Lower leg skin (tissue), 4 donors: ENCODE data around the gene MT2A. TPM values are rescaled to one million over a fixed set of nuclear protein-coding genes. Genes with fewer than 3 reads are reported as not detected.
"Not testable (repeated sequence)": the region's sequence is repeated elsewhere in the genome, so short reads cannot be mapped to it uniquely, and the experiment has no call there.

Experiments
- DNase-seq, 2 donors: peaks; one replicate each; pipeline ENCODE4 v3.0.0-alpha.2; 2019; ENCODE audit warnings: low spot score in 2 of 2
- H3K4me3 ChIP-seq: fragments of 200-600 bp; sonication (generic); 2 replicates; pipeline ENCODE4 v1.5.1; 2017; ENCODE audit warnings: mild to moderate bottlenecking, low read depth; ENCODE audit not compliant: poor library complexity, severe bottlenecking
- CTCF ChIP-seq, 3 donors: fragments of 450-650 bp; IDR thresholded peaks; one replicate each; pipeline ENCODE4 v1.5.1; 2016; ENCODE audit warnings: antibody characterized with exemption in 3 of 3, mild to moderate bottlenecking in 3 of 3, moderate library complexity in 2 of 3
- POLR2A ChIP-seq, 2 donors: fragments of 450-650 bp; IDR thresholded peaks; one replicate each; pipeline ENCODE4 v1.6.1; 2016 to 2017; ENCODE audit warnings: antibody characterized with exemption in 2 of 2, mild to moderate bottlenecking in 1 of 2, moderate library complexity in 1 of 2
- WGBS, 2 donors: methylation state at CpG; one replicate each; pipeline ENCODE4 v1.1.5; 2018; 5-methylcytosine and 5-hydroxymethylcytosine counted together
- intact Hi-C: fragments of 100-400 bp; cut with DNase I; formaldehyde crosslinking; loops from one replicate; pipeline ENCODE4 v1.15.0; 2023; ENCODE audit warnings: low total_unique reads
- total RNA-seq, 4 donors: library from RNA; depleted of rRNA; stranded (reverse); fragments of >200 nt; gene quantifications; one replicate each; pipeline ENCODE4 v1.1.0, GENCODE V29; 2016

MT2A gene
- total RNA-seq, 4 donors from 2014 or later: 35.8 to 190 (median 135) TPM

GRCh38 chr16:56580391-56581048 lies 27.9 kb upstream of the MT2A start:
- no peak for TF ChIP-seq POLR2A (IDR thresholded peaks at IDR 0.05)
- TF ChIP-seq CTCF (IDR thresholded peaks at IDR 0.05): no peak
- no peak overlapping the region for H3K4me3 ChIP-seq
- intact Hi-C loops: loop anchor here (10.0 kb wide), 1 partner anchor 124 kb away; no protein-coding TSS in a partner anchor
- 80 to 85% methylated on average over 6 of the region's 6 CpGs for WGBS, 2 donors
- DNase-seq: peak in 1 of 2 donors; percentile 39

GRCh38 chr16:56582911-56583310 lies 25.5 kb upstream of the MT2A start:
- not testable (repeated sequence) for DNase-seq, H3K4me3 ChIP-seq
- intact Hi-C loops: loop anchor here (10.0 kb wide), 1 partner anchor 122 kb away; no protein-coding TSS in a partner anchor
- WGBS, 2 donors: 97 to 100% methylated on average over 2 of the region's 2 CpGs

- intact Hi-C loops: loop anchor here (10.0 kb wide), 1 partner anchor 121 kb away; no protein-coding TSS in a partner anchor
- WGBS, 2 donors: 85% methylated on average over 11 of the region's 11 CpGs
- TF ChIP-seq POLR2A (IDR thresholded peaks at IDR 0.05) (no peak), CTCF (IDR thresholded peaks at IDR 0.05) (no peak)
- peak in 1 of 2 donors; percentile 26 for DNase-seq
- no peak overlapping the region for H3K4me3 ChIP-seq
These were observed 24.8 kb upstream of the MT2A start for GRCh38 chr16:56583351-56584168.

- WGBS, 2 donors: 88 to 92% methylated on average over 11 of the region's 11 CpGs
- DNase-seq: peak in 1 of 2 donors; percentile 52
- no peak overlapping the region for H3K4me3 ChIP-seq
- intact Hi-C loops: loop anchor here (10.0 kb wide), 1 partner anchor 121 kb away; no protein-coding TSS in a partner anchor
- no peak for TF ChIP-seq CTCF (IDR thresholded peaks at IDR 0.05)
- TF ChIP-seq POLR2A (IDR thresholded peaks at IDR 0.05): no peak
These were observed 24.1 kb upstream of the MT2A start for GRCh38 chr16:56584276-56584675.

GRCh38 chr16:56588781-56589140 lies 19.6 kb upstream of the MT2A start:
- TF ChIP-seq POLR2A (IDR thresholded peaks at IDR 0.05) (no peak), CTCF (IDR thresholded peaks at IDR 0.05) (no peak)
- intact Hi-C loops: loop anchor here (10.0 kb wide), 1 partner anchor 116 kb away; no protein-coding TSS in a partner anchor
- WGBS, 2 donors: 29 to 34% methylated on average over 9 of the region's 9 CpGs
- peak in 1 of 2 donors; percentile 25 for DNase-seq
- H3K4me3 ChIP-seq: no peak overlapping the region
